Measurements from ENCODE around the gene GINS3. TPM values are rescaled to one million over a fixed set of nuclear protein-coding genes. Genes with fewer than 3 reads are reported as not detected.

Gene GINS3
- total RNA-seq (2022; extraction: Qiagen RNA extraction; ENCODE audit: low read depth), result 23.3 to 25.3 TPM (median 24.0 TPM) in 5 replicates

GRCh38 chr16:58392215-58393137, at the start of gene GINS3:
Gene GINS3 (plus strand): TSS chr16:58392471. CDS start chr16:58392602, 131 bp downstream.

Other genes starting within 250 kb of the GINS3 start
- 49.0 to 61.7 TPM (median 53.8 TPM) in 5 replicates for gene CSNK2A2, start 194.4 kb upstream of the GINS3 start, total RNA-seq (2022; extraction: Qiagen RNA extraction; ENCODE audit: low read depth)
- not detected in 5 replicates for gene PRSS54, start 97.4 kb upstream of the GINS3 start, total RNA-seq (2022; extraction: Qiagen RNA extraction; ENCODE audit: low read depth)
- gene NDRG4, start 107.7 kb downstream of the GINS3 start, total RNA-seq (2022; extraction: Qiagen RNA extraction; ENCODE audit: low read depth), result 26.7 to 33.0 TPM (median 31.0 TPM) in 5 replicates
- gene SETD6, start 123.0 kb downstream of the GINS3 start, total RNA-seq (2022; extraction: Qiagen RNA extraction; ENCODE audit: low read depth), result 11.3 to 16.2 TPM (median 13.5 TPM) in 5 replicates
- 118 to 157 TPM (median 127 TPM) in 5 replicates for gene CNOT1, start 237.4 kb downstream of the GINS3 start, total RNA-seq (2022; extraction: Qiagen RNA extraction; ENCODE audit: low read depth)